Neural progenitor cell (in vitro differentiated cells): Measurements from ENCODE around the gene DCAF8. TPM values are rescaled to one million over a fixed set of nuclear protein-coding genes. Genes with fewer than 3 reads are reported as not detected.

Source experiments
- DNase-seq: peaks from one replicate; pipeline ENCODE4 v3.0.0-alpha.2; 2016; ENCODE audit warnings: low spot score
- H2AFZ ChIP-seq: fragments of 200-600 bp; sonication (generic); replicated peaks from 2 replicates; pipeline ENCODE4 v1.6.1; 2016; ENCODE audit warnings: antibody characterized with exemption
- H3F3A ChIP-seq: fragments of 200-600 bp; sonication (generic); 2 replicates; pipeline ENCODE4 v1.6.1; 2016; ENCODE audit warnings: antibody characterized with exemption, low read depth
- H3K27ac ChIP-seq: fragments of 200-600 bp; sonication (generic); 2 replicates; pipeline ENCODE4 v1.5.1; 2016; ENCODE audit warnings: mild to moderate bottlenecking
- H3K27me3 ChIP-seq: fragments of 200-600 bp; sonication (generic); 2 replicates; pipeline ENCODE4 v1.6.1; 2016; ENCODE audit warnings: mild to moderate bottlenecking, moderate library complexity
- H3K36me3 ChIP-seq: fragments of 200-600 bp; sonication (generic); 2 replicates; pipeline ENCODE4 v1.5.1; 2016
- H3K4me1 ChIP-seq: fragments of 200-600 bp; sonication (generic); 2 replicates; pipeline ENCODE4 v1.6.1; 2016; ENCODE audit warnings: mixed run types
- H3K4me2 ChIP-seq: fragments of 200-600 bp; sonication (generic); 2 replicates; pipeline ENCODE4 v1.6.1; 2016
- H3K4me3 ChIP-seq: fragments of 200-600 bp; sonication (generic); 2 replicates; pipeline ENCODE4 v1.5.1; 2016
- H3K79me2 ChIP-seq: fragments of 200-600 bp; sonication (generic); 2 replicates; pipeline ENCODE4 v1.6.1; 2016; ENCODE audit warnings: low read depth
- H3K9ac ChIP-seq: fragments of 200-600 bp; sonication (generic); 2 replicates; pipeline ENCODE4 v1.6.1; 2016
- H3K9me3 ChIP-seq: fragments of 200-600 bp; sonication (generic); 2 replicates; pipeline ENCODE4 v1.5.1; 2016; ENCODE audit warnings: low read depth
- H4K20me1 ChIP-seq: fragments of 200-600 bp; sonication (generic); 2 replicates; pipeline ENCODE4 v1.6.1; 2016; ENCODE audit warnings: low read depth
- H3K27ac Mint-ChIP-seq: 3 replicates; pipeline ENCODE4 v1.8.0; 2021; ENCODE audit warnings: mixed read lengths
- H3K27me3 Mint-ChIP-seq: 2 replicates; pipeline ENCODE4 v1.8.0; 2022; ENCODE audit warnings: low read depth, mild to moderate bottlenecking, inconsistent platforms, moderate library complexity, mixed read lengths; ENCODE audit not compliant: insufficient read depth
- H3K36me3 Mint-ChIP-seq: 3 replicates; pipeline ENCODE4 v1.8.0; 2021; ENCODE audit warnings: mixed read lengths
- H3K4me1 Mint-ChIP-seq: 3 replicates; pipeline ENCODE4 v1.8.0; 2021; ENCODE audit warnings: mixed read lengths
- H3K4me3 Mint-ChIP-seq: 3 replicates; pipeline ENCODE4 v1.8.0; 2021; ENCODE audit warnings: mild to moderate bottlenecking, moderate library complexity, mixed read lengths
- H3K9me3 Mint-ChIP-seq: 3 replicates; pipeline ENCODE4 v1.8.0; 2020; ENCODE audit warnings: mixed read lengths
- CTCF ChIP-seq: fragments of 200-600 bp; sonication (generic); IDR thresholded peaks from 2 replicates; pipeline ENCODE4 v1.5.1; 2017; ENCODE audit warnings: antibody characterized with exemption, mild to moderate bottlenecking
- EZH2 ChIP-seq: fragments of 200-600 bp; sonication (generic); IDR thresholded peaks from 2 replicates; pipeline ENCODE4 v1.6.1; 2017; ENCODE audit warnings: antibody characterized with exemption, mild to moderate bottlenecking, moderate library complexity
- EZH2phosphoT487 ChIP-seq: fragments of 200-600 bp; sonication (generic); IDR thresholded peaks from 2 replicates; pipeline ENCODE4 v1.6.1; 2017; ENCODE audit warnings: antibody characterized with exemption
- total RNA-seq: library from RNA; depleted of rRNA; stranded (reverse); fragments of >200 nt; gene quantifications from 2 replicates; pipeline ENCODE4 v1.2.3, GENCODE V29; 2015; ENCODE audit warnings: low replicate concordance

The DCAF8 gene
- total RNA-seq, 1 donor from 2014 or later: 105 TPM

- H3K4me2 ChIP-seq: no peak overlapping the region
- no peak overlapping the region for H3K27ac ChIP-seq
These were observed 65.1 kb downstream of the DCAF8 start for GRCh38 chr1:160197231-160197630.

GRCh38 chr1:160196143-160196542 lies 66.2 kb downstream of the DCAF8 start:
- no peaks in the 10 kb centered on the region for H3K36me3 ChIP-seq
- H3K27me3 Mint-ChIP-seq: peaks cover 3% of the 10 kb centered on the region
- no peaks in the 10 kb centered on the region for H3K79me2 ChIP-seq
- H3K9me3 Mint-ChIP-seq: no peaks in the 10 kb centered on the region
- no peak overlapping the region for H2AFZ ChIP-seq
- no peak for DNase-seq
- no peak for TF ChIP-seq CTCF
- TF ChIP-seq EZH2phosphoT487: no peak
- no peak for TF ChIP-seq EZH2
- no peak overlapping the region for H3K9ac ChIP-seq
- peaks cover 4% of the 10 kb centered on the region for H3K4me1 Mint-ChIP-seq
- no peaks in the 10 kb centered on the region for H3K9me3 ChIP-seq
- peaks cover 4% of the 10 kb centered on the region for H3K4me1 ChIP-seq
- H4K20me1 ChIP-seq: no peaks in the 10 kb centered on the region
- H3K27ac Mint-ChIP-seq: no peak overlapping the region
- H3K36me3 Mint-ChIP-seq: no peaks in the 10 kb centered on the region
- H3K27ac ChIP-seq: no peak overlapping the region
- H3K4me2 ChIP-seq: no peak overlapping the region
- no peak overlapping the region for H3K4me3 Mint-ChIP-seq
- H3K27me3 ChIP-seq: no peaks in the 10 kb centered on the region
- no peak overlapping the region for H3K4me3 ChIP-seq
- H3F3A ChIP-seq: no peaks in the 10 kb centered on the region

More at GRCh38 chr1:160197231-160197630, 65.1 kb downstream of the DCAF8 start:
- peaks cover 4% of the 10 kb centered on the region for H3K4me1 ChIP-seq
- H3K9me3 Mint-ChIP-seq: no peaks in the 10 kb centered on the region
- no peak overlapping the region for H3K4me3 Mint-ChIP-seq
- no peaks in the 10 kb centered on the region for H4K20me1 ChIP-seq
- no peak overlapping the region for H3K9ac ChIP-seq
- peaks cover 2% of the 10 kb centered on the region for H3K4me1 Mint-ChIP-seq
- H3K9me3 ChIP-seq: no peaks in the 10 kb centered on the region
- peaks cover under 1% of the 10 kb centered on the region for H3K27me3 Mint-ChIP-seq
- no peak overlapping the region for H3K4me3 ChIP-seq
- no peak for DNase-seq
- TF ChIP-seq EZH2phosphoT487 (no peak), EZH2 (no peak), CTCF (no peak)
- no peak overlapping the region for H2AFZ ChIP-seq
- H3K27ac Mint-ChIP-seq: peak overlapping the region; percentile 12
- H3F3A ChIP-seq: no peaks in the 10 kb centered on the region
- no peaks in the 10 kb centered on the region for H3K79me2 ChIP-seq
- H3K36me3 ChIP-seq: no peaks in the 10 kb centered on the region
- H3K36me3 Mint-ChIP-seq: no peaks in the 10 kb centered on the region
- no peaks in the 10 kb centered on the region for H3K27me3 ChIP-seq

- H3K79me2 ChIP-seq: no peaks in the 10 kb centered on the region
- Mint-ChIP-seq H3K4me3 (no peak overlapping the region), H3K9me3 (no peaks in the 10 kb centered on the region), H3K4me1 (peaks cover 10% of the 10 kb centered on the region), H3K36me3 (no peaks in the 10 kb centered on the region), H3K27ac (no peak overlapping the region), H3K27me3 (peaks cover 6% of the 10 kb centered on the region)
- TF ChIP-seq EZH2 (no peak), CTCF (no peak), EZH2phosphoT487 (no peak)
- H3K4me3 ChIP-seq: no peak overlapping the region
- no peaks in the 10 kb centered on the region for H4K20me1 ChIP-seq
- H3K27me3 ChIP-seq: no peaks in the 10 kb centered on the region
- no peak overlapping the region for H3K27ac ChIP-seq
- H3K9ac ChIP-seq: no peak overlapping the region
- H3K4me2 ChIP-seq: no peak overlapping the region
- no peaks in the 10 kb centered on the region for H3F3A ChIP-seq
- no peaks in the 10 kb centered on the region for H3K9me3 ChIP-seq
- DNase-seq: no peak
- no peak overlapping the region for H2AFZ ChIP-seq
- no peaks in the 10 kb centered on the region for H3K36me3 ChIP-seq
- peaks cover 11% of the 10 kb centered on the region for H3K4me1 ChIP-seq
These were observed 67.7 kb downstream of the DCAF8 start for GRCh38 chr1:160194737-160195059.
